ENCODE data around the gene MARCOL.

The MARCOL gene, protein sequence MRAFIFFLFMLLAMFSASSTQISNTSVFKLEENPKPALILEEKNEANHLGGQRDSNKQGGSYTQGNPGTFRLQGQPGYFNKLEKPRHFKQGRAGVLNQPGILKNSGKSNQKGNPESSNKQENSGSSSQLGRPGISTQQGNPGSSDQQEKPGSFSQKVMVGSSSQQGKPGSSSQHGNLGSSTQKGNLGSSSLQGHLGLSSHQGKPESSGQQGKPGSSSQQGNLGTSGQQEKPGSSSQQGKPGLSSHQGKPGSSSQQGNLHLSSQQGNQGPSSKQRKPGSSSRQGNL

DNA sequence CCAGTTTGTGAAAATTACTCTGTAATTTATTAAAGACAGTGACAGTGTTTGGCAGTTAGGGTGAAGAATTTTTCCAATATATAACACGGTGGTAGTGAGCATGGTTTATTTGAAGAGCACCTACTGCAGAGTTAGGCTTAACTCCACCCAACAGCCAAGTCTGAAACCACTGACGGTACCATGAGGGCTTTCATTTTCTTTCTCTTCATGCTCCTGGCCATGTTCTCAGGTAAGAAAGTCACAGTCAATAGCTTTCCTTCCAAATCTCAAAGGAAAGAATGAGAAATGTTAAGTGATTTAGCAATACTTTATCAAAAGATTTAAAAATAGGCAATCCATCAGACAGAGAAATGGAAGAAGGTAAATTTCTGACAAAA, at the start of gene MARCOL:
TSS of gene MARCOL (plus strand) at position 108 of the 377 bp plus-strand sequence. CDS start at position 181, 73 bp downstream.
- no peak for DNase-seq

GRCh38 chr5:148191010-148191409, 47.3 kb upstream of the MARCOL start:
- no peak for DNase-seq

GRCh38 chr5:148193202-148193601, 45.1 kb upstream of the MARCOL start:
- no peak for DNase-seq

- no peak for DNase-seq
Observed at GRCh38 chr5:148201151-148201550, 37.2 kb upstream of the MARCOL start.

DNA sequence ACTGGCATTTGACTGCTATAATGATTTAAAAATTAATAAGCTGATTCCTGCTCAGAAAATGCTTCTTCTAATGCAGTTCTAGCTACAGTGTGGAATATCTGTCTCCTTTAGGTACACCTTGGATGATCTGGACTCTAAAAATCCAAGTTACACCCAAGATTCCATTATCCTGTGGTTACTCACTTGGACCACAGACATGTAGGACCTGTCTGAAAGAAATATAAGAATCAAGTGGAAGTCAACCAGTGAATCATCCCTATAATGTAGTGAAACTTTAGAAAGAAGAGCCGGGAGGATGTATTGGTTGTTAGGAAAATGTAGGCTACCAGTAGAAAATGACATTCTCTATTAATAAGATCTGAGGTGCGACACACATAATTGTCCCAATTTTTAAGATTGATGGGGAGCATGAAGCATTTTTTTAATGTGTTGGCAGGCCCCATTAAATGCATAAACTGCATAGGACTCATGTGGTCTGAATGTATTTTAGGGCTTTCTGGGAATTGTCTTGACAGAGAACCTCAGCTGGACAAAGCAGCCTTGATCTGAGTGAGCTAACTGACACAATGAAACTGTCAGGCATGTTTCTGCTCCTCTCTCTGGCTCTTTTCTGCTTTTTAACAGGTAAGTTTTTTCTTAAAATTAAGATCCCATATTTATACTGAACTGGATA, 35.7 kb upstream of the MARCOL start, which contains the start of gene SPINK6:
TSS of gene SPINK6 (plus strand) at position 512 of the 673 bp plus-strand sequence. CDS start at position 567, 55 bp downstream.
- DNase-seq, result no peak

- no peak for DNase-seq
Observed at GRCh38 chr5:148205044-148205806, 33.1 kb upstream of the MARCOL start.

DNA sequence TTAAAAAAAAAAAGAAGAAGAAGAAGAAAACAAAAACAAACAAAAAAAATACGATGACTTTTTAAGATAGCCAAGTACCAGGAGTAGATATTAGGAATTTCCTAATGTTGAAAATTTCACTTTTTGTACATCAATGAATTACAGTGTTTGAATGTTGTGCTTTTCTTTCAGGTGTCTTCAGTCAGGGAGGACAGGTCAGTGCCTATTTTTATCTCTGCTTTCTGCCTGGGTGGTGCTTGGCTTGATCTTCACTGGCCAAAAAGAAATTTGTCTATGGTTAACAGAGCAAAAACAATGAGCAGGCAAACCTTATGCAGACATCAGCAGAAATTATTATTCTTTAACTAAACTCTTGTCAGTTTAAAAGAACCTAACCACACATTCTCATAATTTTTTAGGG, 32.5 kb upstream of the MARCOL start:
- no peak for DNase-seq

GRCh38 chr5:148206620-148207019, 31.7 kb upstream of the MARCOL start:
- no peak for DNase-seq

DNA sequence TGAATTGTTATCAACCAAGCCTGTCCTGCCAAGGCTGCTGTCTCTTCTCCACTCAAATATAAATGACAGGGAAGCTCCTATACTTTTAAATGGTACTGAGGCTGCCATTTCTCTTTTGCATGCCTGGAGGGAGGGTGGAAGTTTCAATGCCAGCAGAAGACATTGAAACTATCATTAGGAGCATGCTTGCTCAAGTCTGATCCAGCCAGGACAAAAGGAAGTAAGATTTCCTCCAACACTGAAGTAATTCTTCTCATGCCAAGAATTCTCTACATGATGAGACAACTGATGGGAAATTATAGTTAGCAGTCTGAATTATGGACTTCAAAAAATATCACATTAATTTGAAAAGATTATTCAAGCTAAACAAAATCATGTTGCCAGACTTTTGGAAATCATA, 30.1 kb upstream of the MARCOL start:
- no peak for DNase-seq

- no peak for DNase-seq
Observed at GRCh38 chr5:148209151-148209770, 29.1 kb upstream of the MARCOL start.

- no peak for DNase-seq
Observed at GRCh38 chr5:148214665-148215185, 23.6 kb upstream of the MARCOL start.

DNA sequence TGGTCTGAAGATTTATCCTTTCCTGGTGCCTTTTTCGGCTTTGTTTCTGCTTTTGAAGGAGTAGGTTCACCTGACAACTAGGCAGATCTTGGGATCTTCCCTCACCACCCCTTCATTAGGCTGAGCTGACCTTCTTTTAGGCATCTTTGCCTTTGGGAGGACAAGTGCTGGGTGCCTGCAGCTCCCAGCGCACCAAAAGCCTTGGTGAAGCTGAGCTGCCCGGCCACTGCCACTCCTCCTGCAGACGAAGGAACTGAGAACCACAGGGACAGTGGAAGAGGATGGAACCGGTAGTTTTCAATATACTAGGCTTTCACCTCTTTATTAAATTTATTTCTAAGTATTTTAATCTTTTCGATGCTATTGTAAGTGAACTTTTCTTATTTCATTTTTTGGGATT, 16.8 kb upstream of the MARCOL start:
- no peak for DNase-seq

DNA sequence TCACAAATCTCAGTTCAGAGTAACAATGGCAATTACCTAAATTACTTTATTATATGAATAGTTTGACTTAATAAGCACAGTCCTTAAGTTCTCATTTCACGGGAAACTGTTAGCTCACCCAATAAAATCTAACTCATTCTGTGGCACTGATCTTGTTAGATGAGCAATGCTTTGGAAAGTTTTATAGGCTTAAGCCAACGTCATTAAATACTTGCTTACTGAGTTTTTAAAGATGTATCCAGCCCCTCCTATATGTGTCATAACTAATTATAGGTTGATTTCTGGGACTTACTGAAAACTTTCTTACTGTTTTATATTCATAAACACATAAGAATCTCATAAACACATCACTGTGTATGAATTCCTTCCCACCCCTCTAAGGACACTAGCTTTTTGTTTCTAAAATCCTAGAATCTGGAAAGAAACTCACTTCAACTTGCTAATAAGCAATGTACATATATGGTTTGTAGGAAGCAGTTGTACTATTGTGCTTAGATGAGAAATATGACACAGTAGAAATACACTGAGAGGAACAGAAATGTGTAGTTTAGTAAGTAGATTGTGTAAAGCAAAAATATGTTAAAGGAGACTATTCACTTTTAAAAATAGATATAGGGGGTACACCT, 14.1 kb upstream of the MARCOL start:
- no peak for DNase-seq

GRCh38 chr5:148228392-148228984, 9.8 kb upstream of the MARCOL start:
- no peak for DNase-seq

DNA sequence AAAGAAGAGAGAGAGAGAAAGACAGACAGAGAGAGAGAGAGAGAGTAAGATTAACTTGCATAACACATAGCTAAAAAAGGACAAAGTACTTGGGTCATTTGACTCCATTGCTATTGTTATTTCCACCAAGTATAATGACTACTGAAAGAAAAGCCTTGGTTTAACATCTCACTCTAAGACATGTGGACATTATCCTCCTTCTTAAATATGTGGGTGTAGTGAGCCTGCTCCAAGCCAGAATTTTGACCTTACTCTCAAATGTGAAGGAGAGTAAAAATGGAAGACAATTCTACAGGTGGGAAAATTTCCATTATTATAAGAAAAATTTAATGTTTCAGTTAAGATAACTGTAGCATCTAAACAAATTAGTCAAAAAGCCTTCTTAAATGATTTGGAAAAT, 8.5 kb upstream of the MARCOL start:
- DNase-seq, result no peak

GRCh38 chr5:148230240-148230639, 8.1 kb upstream of the MARCOL start:
- no peak for DNase-seq

DNA sequence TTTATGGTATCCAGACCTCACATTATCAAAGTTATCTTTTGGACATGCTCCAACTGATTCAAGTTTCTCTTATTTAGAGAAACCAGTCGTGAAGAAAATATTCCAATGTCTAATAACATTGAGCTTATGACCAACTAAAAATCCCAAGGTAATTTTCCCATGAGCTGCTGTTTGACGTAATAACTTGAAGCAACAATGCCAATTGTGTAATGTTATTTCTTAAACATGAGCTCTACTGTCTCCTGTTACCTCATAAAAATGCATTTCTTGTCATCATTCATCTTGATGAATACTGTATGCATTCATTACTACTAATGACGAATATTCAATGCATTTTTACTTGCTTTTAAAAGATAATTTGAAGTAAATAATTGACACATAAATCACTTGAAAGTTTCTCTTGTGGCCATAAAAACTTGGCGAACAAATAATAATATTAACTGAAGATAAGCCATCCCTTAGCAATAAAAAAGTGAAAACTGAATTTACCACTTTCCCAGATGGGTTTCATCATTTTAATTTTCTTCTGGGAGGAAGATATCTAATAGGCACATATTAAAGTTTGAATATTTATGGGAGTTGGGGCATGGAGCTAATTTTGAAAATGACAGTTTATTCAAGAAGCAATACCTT, 424 bp upstream of the MARCOL start:
- no peak for DNase-seq

DNA sequence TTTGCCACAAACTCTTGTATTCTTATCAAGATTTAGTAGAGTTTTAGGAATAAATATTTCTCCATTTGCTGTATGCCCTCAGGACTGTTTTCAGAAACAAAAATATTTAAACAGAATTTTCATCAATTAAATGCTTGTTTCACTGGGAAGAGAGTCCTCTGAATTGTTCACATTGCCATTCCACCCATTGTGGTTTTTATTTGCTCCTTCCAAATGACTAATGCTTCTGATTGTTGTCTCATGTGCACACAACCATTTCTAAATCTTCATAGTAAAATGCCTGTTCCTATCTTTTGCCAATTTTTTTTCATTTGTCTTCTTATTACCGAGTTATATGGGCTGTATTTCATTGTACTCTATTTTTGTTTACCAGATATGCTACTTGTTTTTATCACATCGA, 10.6 kb downstream of the MARCOL start:
- no peak for DNase-seq

GRCh38 chr5:148255456-148255855, 17.1 kb downstream of the MARCOL start:
- no peak for DNase-seq

- no peak for DNase-seq
Observed at GRCh38 chr5:148259288-148259687, 21.0 kb downstream of the MARCOL start.

DNA sequence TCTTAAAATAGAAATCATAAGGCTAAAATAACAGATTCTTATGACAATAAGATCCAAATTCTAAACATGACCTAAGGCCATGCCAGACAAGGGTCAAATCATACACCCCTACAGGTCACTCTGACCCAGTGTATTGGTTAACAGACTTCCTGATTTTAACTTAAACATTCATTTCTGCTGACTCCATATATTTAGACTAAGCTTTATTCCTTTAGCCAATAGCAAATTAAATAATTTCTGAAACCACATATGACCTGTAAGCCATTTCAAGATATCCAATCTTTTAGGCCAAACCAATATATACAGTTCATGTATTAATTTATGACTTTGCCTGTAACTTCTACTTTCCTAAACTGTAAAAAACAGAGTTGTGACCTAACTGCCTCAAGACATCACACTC, 22.9 kb downstream of the MARCOL start:
- DNase-seq, result no peak

DNA sequence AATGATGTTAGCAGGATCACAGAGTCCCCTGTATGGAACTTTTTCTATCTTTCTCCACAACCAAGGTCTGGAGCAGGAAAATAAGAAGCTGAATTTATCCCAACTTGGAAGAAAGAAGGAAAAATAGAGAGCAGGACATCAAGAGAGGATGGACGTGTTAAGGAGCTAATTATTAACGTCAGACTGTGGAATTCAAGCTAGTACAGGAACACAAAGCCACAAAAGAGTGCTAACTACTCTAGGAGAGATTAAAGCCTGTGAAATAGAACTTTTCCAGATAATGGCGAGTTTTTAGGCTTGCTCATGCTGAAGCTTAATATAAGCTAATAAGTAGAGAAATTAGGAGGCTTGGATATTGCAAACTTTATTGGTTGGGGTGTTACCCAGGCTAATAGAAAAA, 29.6 kb downstream of the MARCOL start:
- DNase-seq, result no peak
